HepG2 (cell line): ENCODE measurements around the gene CIAO2B.

Source experiments
- CREB1 ChIP-seq, 2 experiments: fragments of 450-650 bp in 1 of 2; IDR thresholded peaks; 2 replicates each; pipeline ENCODE4 v1.6.1; 2016 to 2017; ENCODE audit warnings: control low read depth in 1 of 2, mild to moderate bottlenecking in 1 of 2, missing compliant biosample characterization in 1 of 2, missing genetic modification characterization in 1 of 2
- ZBTB8A ChIP-seq: sonication (generic); formaldehyde crosslinking; IDR thresholded peaks from 2 replicates; pipeline ENCODE4 v1.4.0; 2020; ENCODE audit warnings: mild to moderate bottlenecking, low read depth, missing genetic modification reagents, borderline replicate concordance

GRCh38 chr16:66946974-66947301, 12.7 kb upstream of the CIAO2B start:
- TF ChIP-seq ZBTB8A (CRISPR knock-in tag): no peak
- TF ChIP-seq CREB1 (IDR thresholded peaks at IDR 0.05): no peak
- TF ChIP-seq CREB1 (CRISPR knock-in tag; IDR thresholded peaks at IDR 0.05): 0 out of 2 replicates have a peak, but pooled peaks have one; percentile 51
